Sigmoid colon (tissue), 7 donors: Measurements from ENCODE around the gene TAGLN2. TPM values are rescaled to one million over a fixed set of nuclear protein-coding genes. Genes with fewer than 3 reads are reported as not detected.

Experiments used
- DNase-seq: peaks from one replicate; pipeline ENCODE4 v3.0.0-alpha.2; 2019
- H3K27ac ChIP-seq, 4 donors: fragments of 200-600 bp; sonication (generic); one replicate each; pipeline ENCODE4 v1.5.1; 2016 to 2019; ENCODE audit warnings: mild to moderate bottlenecking in 1 of 4
- H3K27me3 ChIP-seq, 3 donors: fragments of 200-600 bp; sonication (generic); one replicate each; pipeline ENCODE4 v1.5.1; 2019; ENCODE audit warnings: mild to moderate bottlenecking in 1 of 3
- H3K36me3 ChIP-seq, 4 donors: fragments of 200-600 bp; sonication (generic); one replicate each; pipeline ENCODE4 v1.5.1; 2016 to 2019
- H3K4me1 ChIP-seq, 4 donors: fragments of 200-600 bp; sonication (generic); one replicate each; pipeline ENCODE4 v1.5.1; 2017 to 2019
- H3K4me3 ChIP-seq, 4 donors: fragments of 200-600 bp; sonication (generic); one replicate each; pipeline ENCODE4 v1.5.1; 2017 to 2019; ENCODE audit warnings: mild to moderate bottlenecking in 2 of 4, moderate library complexity in 1 of 4
- H3K9me3 ChIP-seq, 4 donors: fragments of 200-600 bp in 3 of 4; sonication (generic) in 3 of 4; one replicate each; pipeline versions ENCODE4 v1.5.1 to v1.6.1; 2013 to 2019
- CTCF ChIP-seq, 4 experiments: fragments of 450-650 bp in 3 of 4; fragments of 200-600 bp in 1 of 4; IDR thresholded peaks; one replicate each; pipeline ENCODE4 v1.5.1; 2016 to 2019; ENCODE audit warnings: antibody characterized with exemption in 4 of 4, mild to moderate bottlenecking in 3 of 4, moderate library complexity in 2 of 4
- EP300 ChIP-seq, 4 donors: sonication (generic); formaldehyde crosslinking; IDR thresholded peaks; one replicate each; pipeline ENCODE4 v1.6.1; 2017; ENCODE audit warnings: antibody characterized with exemption in 4 of 4
- POLR2A ChIP-seq, 2 donors: fragments of 450-650 bp; IDR thresholded peaks; one replicate each; pipeline ENCODE4 v1.6.1; 2016; ENCODE audit warnings: antibody characterized with exemption in 2 of 2, mild to moderate bottlenecking in 2 of 2, moderate library complexity in 2 of 2
- POLR2AphosphoS5 ChIP-seq, 4 donors: sonication (generic); formaldehyde crosslinking; IDR thresholded peaks; one replicate each; pipeline ENCODE4 v1.6.1; 2017; ENCODE audit warnings: antibody characterized with exemption in 4 of 4
- WGBS, 2 donors: extraction: QIAGEN DNeasy Blood & Tissue Kit; methylation state at CpG; one replicate each; pipeline ENCODE4 v1.1.7; 2013; 5-methylcytosine and 5-hydroxymethylcytosine counted together
- intact Hi-C: fragments of 100-400 bp; cut with DNase I; formaldehyde crosslinking; loops from one replicate; pipeline ENCODE4 v1.15.1; 2023
- polyA plus RNA-seq, 3 donors: library from polyadenylated mRNA; stranded (reverse); fragments of 200-250 nt; gene quantifications; one replicate each; pipeline ENCODE4 v1.2.3, GENCODE V29; 2013
- total RNA-seq, 4 donors: library from RNA; depleted of rRNA; stranded (reverse); fragments of >200 nt; gene quantifications; one replicate each; pipeline ENCODE4 v1.1.0, GENCODE V29; 2016
- donor health status: healthy with polysubstance abuse.
- donor health status: Bipolar disorder and iron deficiency.
- donor health status: healthy.

The TAGLN2 gene
- total and polyA plus RNA-seq, 7 donors = 88.8 to 770 (median 109) TPM

GRCh38 chr1:159930216-159930615 lies 4.9 kb upstream of the TAGLN2 start:
- Histone ChIP-seq H3K27ac (no peak overlapping the region), H3K27me3 (no peaks in the 10 kb centered on the region), H3K9me3 (no peaks in the 10 kb centered on the region), H3K36me3 (no peaks in the 10 kb centered on the region), H3K4me3 (no peak overlapping the region), H3K4me1 (peaks cover 0 to 10% (median 8%) of the 10 kb centered on the region in 4 donors)
- no peak for DNase-seq
- 93 to 97% methylated on average over 11 of the region's 11 CpGs for WGBS, 2 donors
- intact Hi-C loops = no loop called here
- TF ChIP-seq POLR2A (IDR thresholded peaks at IDR 0.05) (no peak), CTCF (IDR thresholded peaks at IDR 0.05) (no peak), EP300 (IDR thresholded peaks at IDR 0.05) (no peak), POLR2AphosphoS5 (IDR thresholded peaks at IDR 0.05) (no peak)

- TF ChIP-seq EP300 (IDR thresholded peaks at IDR 0.05) (no peak), CTCF (IDR thresholded peaks at IDR 0.05) (no peak), POLR2AphosphoS5 (IDR thresholded peaks at IDR 0.05) (no peak), POLR2A (IDR thresholded peaks at IDR 0.05) (no peak)
- 86 to 90% methylated on average over 48 of the region's 48 CpGs for WGBS, 2 donors
- intact Hi-C loops = loop anchor here (10.0 kb wide), 1 partner anchor 145 kb away; the partner anchor contains the start of gene DUSP23
- H3K4me3 ChIP-seq = no peak overlapping the region
- H3K9me3 ChIP-seq = no peaks in the 10 kb centered on the region
- no peaks in the 10 kb centered on the region for H3K27me3 ChIP-seq
- no peak for DNase-seq
- no peak overlapping the region for H3K27ac ChIP-seq
- H3K4me1 ChIP-seq = peaks cover 0 to 14% (median 8%) of the 10 kb centered on the region in 4 donors
- no peaks in the 10 kb centered on the region for H3K36me3 ChIP-seq
These were observed 4.1 kb upstream of the TAGLN2 start for GRCh38 chr1:159929155-159930051.

GRCh38 chr1:159928491-159929050 lies 3.3 kb upstream of the TAGLN2 start:
- intact Hi-C loops = loop anchor here (10.0 kb wide), 1 partner anchor 144 kb away; the partner anchor contains the start of gene DUSP23
- peaks cover 0 to 22% (median 12%) of the 10 kb centered on the region in 4 donors for H3K4me1 ChIP-seq
- no peak for TF ChIP-seq POLR2AphosphoS5 (IDR thresholded peaks at IDR 0.05)
- no peak for TF ChIP-seq EP300 (IDR thresholded peaks at IDR 0.05)
- no peak for TF ChIP-seq POLR2A (IDR thresholded peaks at IDR 0.05)
- no peak for TF ChIP-seq CTCF (IDR thresholded peaks at IDR 0.05)
- H3K36me3 ChIP-seq = no peaks in the 10 kb centered on the region
- no peaks in the 10 kb centered on the region for H3K27me3 ChIP-seq
- no peak overlapping the region for H3K4me3 ChIP-seq
- 96% methylated on average over 18 of the region's 18 CpGs for whole genome bisulfite sequencing, 2 donors
- H3K9me3 ChIP-seq = no peaks in the 10 kb centered on the region
- no peak for DNase-seq
- no peak overlapping the region for H3K27ac ChIP-seq

- Histone ChIP-seq H3K36me3 (no peaks in the 10 kb centered on the region), H3K4me1 (peaks cover 0 to 29% (median 19%) of the 10 kb centered on the region in 4 donors), H3K9me3 (no peaks in the 10 kb centered on the region), H3K27me3 (no peaks in the 10 kb centered on the region), H3K27ac (no peak overlapping the region), H3K4me3 (no peak overlapping the region)
- intact Hi-C loops = loop anchor here (10.0 kb wide), 1 partner anchor 143 kb away; the partner anchor contains the start of gene DUSP23
- TF ChIP-seq EP300 (IDR thresholded peaks at IDR 0.05) (no peak), POLR2A (IDR thresholded peaks at IDR 0.05) (no peak), POLR2AphosphoS5 (IDR thresholded peaks at IDR 0.05) (no peak), CTCF (IDR thresholded peaks at IDR 0.05) (no peak)
- no peak for DNase-seq
- WGBS, 2 donors = 53 to 78% methylated on average over 13 of the region's 13 CpGs
These were observed 2.6 kb upstream of the TAGLN2 start for GRCh38 chr1:159927849-159928431.
